Neuron (in vitro differentiated cells): ENCODE results near the gene MARK1.
"Not testable (repeated sequence)": the region's sequence is repeated elsewhere in the genome, so short reads cannot be mapped to it uniquely, and the experiment has no call there.

Experiments
- H2AFZ ChIP-seq: one replicate; pipeline ENCODE4 v1.6.1; 2013; ENCODE audit warnings: low read depth, mild to moderate bottlenecking, inconsistent platforms, low read length, moderate library complexity
- H3K27me3 ChIP-seq: one replicate; pipeline ENCODE4 v1.6.1; 2013; ENCODE audit warnings: low read length; ENCODE audit not compliant: insufficient read depth
- H3K36me3 ChIP-seq: one replicate; pipeline ENCODE4 v1.6.1; 2013; ENCODE audit warnings: low read length; ENCODE audit not compliant: insufficient read depth
- H3K4me1 ChIP-seq: one replicate; pipeline ENCODE4 v1.6.1; 2013; ENCODE audit warnings: low read length; ENCODE audit not compliant: insufficient read depth
- H3K4me3 ChIP-seq: 2 replicates; pipeline ENCODE4 v1.5.1; 2013; ENCODE audit warnings: mild to moderate bottlenecking, low read length, moderate library complexity
- H3K9me3 ChIP-seq: one replicate; pipeline ENCODE4 v1.6.1; 2013; ENCODE audit warnings: low read length

Gene MARK1

DNA sequence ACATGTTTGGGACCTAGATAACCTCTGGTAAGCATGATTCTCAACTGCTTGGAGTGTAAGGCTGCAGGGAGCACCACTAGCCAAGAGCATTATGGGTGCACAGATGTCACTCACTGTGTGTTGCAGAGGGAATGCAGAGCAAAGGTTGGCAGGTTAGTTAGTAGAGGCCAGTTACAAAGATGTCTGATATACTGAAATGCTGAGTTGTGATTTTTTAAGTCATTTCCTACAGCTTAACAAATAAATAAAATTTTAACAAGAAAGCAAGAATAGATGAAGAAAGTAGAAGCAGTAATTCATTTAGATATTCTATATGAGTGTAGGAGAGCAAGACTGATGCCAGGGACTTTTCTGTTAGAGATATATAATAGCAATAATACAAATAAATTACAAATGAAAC is 64.8 kb downstream of the MARK1 start:
- H3K9me3 ChIP-seq: no peaks in the 10 kb centered on the region
- H3K4me3 ChIP-seq: no peak overlapping the region
- peaks cover 5% of the 10 kb centered on the region for H3K36me3 ChIP-seq
- no peaks in the 10 kb centered on the region for H3K27me3 ChIP-seq
- no peaks in the 10 kb centered on the region for H3K4me1 ChIP-seq
- no peak overlapping the region for H2AFZ ChIP-seq

DNA sequence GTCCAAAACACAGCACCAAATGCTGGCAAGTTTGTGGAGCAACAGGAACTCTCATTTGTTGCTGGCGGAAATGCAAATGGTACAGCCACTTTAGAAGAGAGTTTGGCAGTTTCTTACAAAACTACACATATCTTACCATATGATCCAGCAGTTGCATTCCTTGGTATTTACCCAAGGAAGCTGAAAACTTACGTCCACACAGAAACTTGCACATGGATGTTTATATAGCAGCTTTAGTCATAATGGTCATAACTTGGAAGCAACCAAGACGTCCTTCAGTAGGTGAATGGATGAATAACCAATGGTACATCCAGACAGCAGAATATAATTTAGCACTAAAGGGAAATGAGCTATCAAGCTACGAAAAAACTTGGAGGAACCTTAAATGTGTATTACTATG is 66.4 kb downstream of the MARK1 start:
- H3K9me3 ChIP-seq: no peaks in the 10 kb centered on the region
- H2AFZ ChIP-seq: no peak overlapping the region
- H3K27me3 ChIP-seq: no peaks in the 10 kb centered on the region
- no peak overlapping the region for H3K4me3 ChIP-seq
- peaks cover 5% of the 10 kb centered on the region for H3K36me3 ChIP-seq
- no peaks in the 10 kb centered on the region for H3K4me1 ChIP-seq

DNA sequence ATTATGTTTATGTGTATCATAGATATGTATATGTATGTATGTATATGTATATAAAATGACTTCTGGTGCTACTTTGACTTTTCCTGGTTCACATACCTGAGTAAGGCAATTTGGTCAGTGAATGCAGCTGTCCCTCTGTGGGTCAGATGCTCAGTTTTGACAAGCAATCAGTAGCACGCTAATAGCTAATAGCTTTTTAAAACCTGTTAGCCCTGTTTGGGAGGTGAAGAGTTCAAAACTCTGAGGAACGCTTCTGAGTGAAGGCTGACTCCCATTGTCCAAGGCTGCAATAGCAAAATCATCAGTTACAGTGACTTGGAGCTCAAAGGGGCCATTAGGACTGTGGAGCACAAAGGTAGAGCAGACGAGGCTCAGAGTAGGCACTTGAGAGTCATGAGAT is 67.2 kb downstream of the MARK1 start:
- H2AFZ ChIP-seq: no peak overlapping the region
- H3K4me3 ChIP-seq: no peak overlapping the region
- no peaks in the 10 kb centered on the region for H3K4me1 ChIP-seq

DNA sequence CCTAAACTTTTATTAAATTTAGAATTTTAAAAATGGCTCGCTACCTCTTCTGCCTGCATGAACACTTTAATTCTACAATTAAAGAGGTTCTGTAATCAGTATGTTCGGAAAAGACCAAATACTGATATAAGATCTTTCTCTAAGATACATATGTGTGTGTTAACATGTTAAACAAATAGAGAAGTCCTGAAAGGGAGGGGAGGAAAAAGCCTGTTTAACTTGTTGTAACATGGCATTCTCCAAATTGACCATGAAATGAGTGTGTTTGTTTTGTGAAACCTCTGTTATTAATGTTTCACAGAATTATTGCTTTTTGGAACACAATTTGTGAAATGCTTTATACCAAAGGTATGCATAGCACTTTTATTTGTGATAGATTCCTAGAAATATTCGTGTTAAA is 77.0 kb downstream of the MARK1 start:
- Histone ChIP-seq H3K4me3 (no peak overlapping the region), H3K36me3 (no peaks in the 10 kb centered on the region), H3K4me1 (no peaks in the 10 kb centered on the region), H3K9me3 (no peaks in the 10 kb centered on the region), H2AFZ (no peak overlapping the region), H3K27me3 (no peaks in the 10 kb centered on the region)

More for the DNA sequence above, 67.2 kb downstream of the MARK1 start:
- no peaks in the 10 kb centered on the region for H3K27me3 ChIP-seq
- no peaks in the 10 kb centered on the region for H3K9me3 ChIP-seq
- H3K36me3 ChIP-seq: peaks cover 5% of the 10 kb centered on the region

DNA sequence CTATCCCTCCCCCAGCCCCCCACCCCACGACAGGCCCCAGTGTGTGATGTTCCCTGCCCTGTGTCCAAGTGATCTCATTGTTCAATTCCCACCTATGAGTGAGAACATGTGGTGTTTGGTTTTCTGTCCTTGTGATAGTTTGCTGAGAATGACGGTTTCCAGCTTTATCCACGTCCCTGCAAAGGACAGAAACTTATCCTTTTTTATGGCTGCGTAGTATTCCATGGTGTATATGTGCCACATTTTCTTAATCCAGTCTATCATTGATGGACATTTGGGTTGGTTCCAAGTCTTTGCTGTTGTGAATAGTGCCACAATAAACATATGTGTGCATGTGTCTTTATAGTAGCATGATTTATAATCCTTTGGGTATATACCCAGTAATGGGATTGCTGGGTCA is 77.7 kb downstream of the MARK1 start:
- not testable (repeated sequence) for H3K36me3 ChIP-seq, H3K9me3 ChIP-seq, H3K4me3 ChIP-seq, H3K4me1 ChIP-seq, H2AFZ ChIP-seq, H3K27me3 ChIP-seq

DNA sequence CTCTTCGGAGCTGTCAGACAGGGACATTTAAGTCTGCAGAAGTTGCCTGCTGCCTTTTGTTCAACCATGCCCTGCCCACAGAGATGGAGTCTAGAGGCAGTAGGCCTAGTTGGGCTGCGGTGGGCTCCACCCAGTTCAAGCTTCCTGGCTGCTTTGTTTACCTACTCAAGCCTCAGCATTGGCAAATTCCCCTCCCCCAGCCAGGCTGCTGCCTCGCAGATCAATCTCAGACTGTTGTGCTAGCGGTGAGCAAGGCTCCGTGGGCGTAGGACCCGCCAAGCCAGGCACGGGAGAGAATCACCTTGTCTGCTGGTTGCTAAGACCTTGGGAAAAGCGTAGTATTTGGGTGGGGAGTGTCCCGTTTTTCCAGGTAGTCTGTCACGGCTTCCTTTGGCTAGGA is 83.2 kb downstream of the MARK1 start:
- not testable (repeated sequence) for H3K36me3 ChIP-seq, H3K4me3 ChIP-seq, H3K27me3 ChIP-seq, H3K4me1 ChIP-seq, H3K9me3 ChIP-seq, H2AFZ ChIP-seq

DNA sequence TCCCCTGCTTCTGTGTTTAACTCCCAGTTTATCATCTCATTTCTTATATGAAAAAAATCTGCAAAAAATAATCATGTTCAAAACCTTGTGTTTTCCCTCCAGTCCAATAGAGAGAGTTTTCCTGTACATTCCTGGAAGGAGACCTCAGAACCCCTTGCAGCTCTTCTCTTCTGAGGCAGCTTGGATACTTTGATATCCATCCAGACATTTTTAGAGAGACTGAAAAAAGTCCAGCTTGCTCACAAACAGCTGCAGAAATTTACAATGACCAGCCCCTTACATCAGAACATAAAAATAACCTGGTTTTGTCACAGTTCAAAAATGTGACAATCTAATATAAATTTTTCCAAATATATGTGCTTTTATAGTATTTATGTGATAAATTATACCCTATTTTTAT is 88.9 kb downstream of the MARK1 start:
- Histone ChIP-seq H2AFZ (no peak overlapping the region), H3K4me1 (no peaks in the 10 kb centered on the region), H3K4me3 (no peak overlapping the region), H3K36me3 (peaks cover 9% of the 10 kb centered on the region), H3K9me3 (no peaks in the 10 kb centered on the region), H3K27me3 (no peaks in the 10 kb centered on the region)

DNA sequence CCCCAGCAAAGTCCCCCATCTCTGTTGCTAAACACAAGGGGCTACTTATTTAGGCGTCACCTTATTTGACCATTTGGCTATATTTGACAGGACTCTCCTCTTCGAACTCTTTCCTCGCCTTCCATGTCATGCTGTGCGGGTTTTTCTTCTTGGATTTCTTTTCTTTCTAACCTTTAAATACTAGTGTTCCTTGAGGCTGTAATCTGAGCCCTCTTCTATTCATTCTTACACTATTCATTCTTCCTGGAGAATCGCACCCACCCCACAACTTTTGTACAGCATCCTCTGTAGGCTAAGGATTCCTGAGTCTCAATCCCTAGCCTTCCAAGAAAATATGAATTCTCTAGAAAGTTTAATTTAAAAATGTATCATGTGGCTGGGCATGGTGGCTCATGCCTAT is 100.5 kb downstream of the MARK1 start:
- H2AFZ ChIP-seq: no peak overlapping the region
- peaks cover 21% of the 10 kb centered on the region for H3K36me3 ChIP-seq
- no peaks in the 10 kb centered on the region for H3K9me3 ChIP-seq
- H3K4me3 ChIP-seq: no peak overlapping the region
- H3K27me3 ChIP-seq: no peaks in the 10 kb centered on the region
- no peaks in the 10 kb centered on the region for H3K4me1 ChIP-seq

DNA sequence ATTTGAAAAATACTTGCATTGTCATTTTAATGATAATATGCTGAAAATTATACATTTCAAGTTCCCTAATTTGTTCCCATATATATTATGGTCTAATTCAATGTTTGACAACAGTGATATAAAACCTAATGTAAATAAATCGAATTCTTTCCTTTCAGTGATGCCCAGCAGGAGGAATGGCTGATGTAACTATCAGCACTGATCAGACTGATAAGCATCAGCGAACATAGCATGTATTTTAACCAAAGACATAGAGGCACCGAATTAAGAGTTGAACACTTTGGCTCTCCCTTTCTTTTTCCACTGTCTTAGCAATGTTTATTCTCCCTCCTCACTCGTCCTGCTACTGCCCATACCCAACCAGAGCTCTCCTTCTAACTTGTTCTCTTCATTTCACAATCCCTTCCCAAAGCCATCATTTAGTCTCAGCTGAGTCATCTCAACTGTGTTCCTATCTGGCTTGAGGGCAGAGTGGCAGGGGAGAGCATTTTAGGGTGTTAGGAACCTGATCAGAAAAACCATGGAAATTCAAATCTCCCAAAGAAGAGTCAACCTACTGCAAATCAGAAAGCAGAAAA is 103.4 kb downstream of the MARK1 start:
- Histone ChIP-seq H3K27me3 (no peaks in the 10 kb centered on the region), H3K9me3 (no peaks in the 10 kb centered on the region), H3K4me1 (no peaks in the 10 kb centered on the region), H3K36me3 (peaks cover 22% of the 10 kb centered on the region), H3K4me3 (no peak overlapping the region), H2AFZ (no peak overlapping the region)

DNA sequence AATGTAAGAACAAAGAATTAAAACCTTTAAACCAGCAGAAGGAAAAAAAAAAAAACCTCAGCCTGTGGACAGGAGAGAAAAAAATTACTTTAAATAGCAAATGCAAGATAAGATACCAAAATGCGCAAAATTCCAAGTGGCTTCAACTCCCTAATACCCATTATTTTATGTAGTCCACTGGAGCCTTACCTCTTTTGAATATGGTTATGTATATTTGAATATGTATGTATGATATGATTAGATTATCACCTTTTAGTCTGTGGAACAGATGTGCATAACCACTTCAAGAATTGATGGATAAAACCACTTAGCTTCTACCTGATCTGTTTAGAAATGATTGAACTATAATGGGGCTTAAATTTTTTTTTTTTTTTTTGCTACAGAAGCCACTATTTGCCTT is 109.8 kb downstream of the MARK1 start:
- Histone ChIP-seq H3K4me3 (no peak overlapping the region), H3K36me3 (peaks cover 40% of the 10 kb centered on the region), H3K4me1 (no peaks in the 10 kb centered on the region), H3K9me3 (peaks cover 7% of the 10 kb centered on the region), H2AFZ (no peak overlapping the region), H3K27me3 (no peaks in the 10 kb centered on the region)

DNA sequence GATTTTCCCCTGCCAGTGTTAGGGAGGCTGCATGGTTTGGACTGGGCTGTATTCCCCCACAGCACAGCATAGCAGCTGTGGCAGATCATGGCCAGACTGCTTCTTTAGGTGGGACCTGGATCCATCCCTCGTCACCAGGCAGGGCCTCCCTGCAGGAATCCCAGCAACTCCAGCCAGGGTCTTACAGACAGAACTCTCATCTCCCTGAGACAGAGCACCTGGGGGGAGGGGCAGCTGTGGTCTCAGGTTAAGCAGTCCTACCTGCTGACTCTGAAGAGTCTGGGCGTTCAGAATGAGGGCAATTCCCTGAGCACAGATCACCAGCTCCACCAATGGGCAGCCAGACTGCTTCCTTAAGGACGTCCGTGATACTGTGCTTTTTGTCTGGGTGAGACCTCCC is 114.3 kb downstream of the MARK1 start:
- peaks cover 20% of the 10 kb centered on the region for H3K36me3 ChIP-seq
- H2AFZ ChIP-seq: no peak overlapping the region
- H3K4me1 ChIP-seq: no peaks in the 10 kb centered on the region
- peaks cover 11% of the 10 kb centered on the region for H3K9me3 ChIP-seq
- no peaks in the 10 kb centered on the region for H3K27me3 ChIP-seq
- H3K4me3 ChIP-seq: no peak overlapping the region

DNA sequence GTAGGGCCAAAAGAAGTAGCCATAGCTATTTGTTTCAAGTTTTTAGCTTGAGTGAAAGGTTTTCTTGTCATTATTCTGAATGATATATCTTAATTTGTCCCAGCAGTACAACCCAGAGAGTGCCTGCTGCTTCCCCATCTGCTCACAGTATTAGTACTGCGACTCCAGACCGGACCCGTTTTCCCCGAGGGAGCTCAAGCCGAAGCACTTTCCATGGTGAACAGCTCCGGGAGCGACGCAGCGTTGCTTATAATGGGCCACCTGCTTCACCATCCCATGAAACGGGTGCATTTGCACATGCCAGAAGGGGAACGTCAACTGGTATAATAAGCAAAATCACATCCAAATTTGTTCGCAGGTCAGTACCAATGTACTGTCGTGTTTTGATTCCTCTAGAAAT is 125.1 kb downstream of the MARK1 start:
- H3K4me3 ChIP-seq: no peak overlapping the region
- no peak overlapping the region for H2AFZ ChIP-seq
- no peaks in the 10 kb centered on the region for H3K4me1 ChIP-seq
- H3K9me3 ChIP-seq: no peaks in the 10 kb centered on the region
- peaks cover 29% of the 10 kb centered on the region for H3K36me3 ChIP-seq
- no peaks in the 10 kb centered on the region for H3K27me3 ChIP-seq

DNA sequence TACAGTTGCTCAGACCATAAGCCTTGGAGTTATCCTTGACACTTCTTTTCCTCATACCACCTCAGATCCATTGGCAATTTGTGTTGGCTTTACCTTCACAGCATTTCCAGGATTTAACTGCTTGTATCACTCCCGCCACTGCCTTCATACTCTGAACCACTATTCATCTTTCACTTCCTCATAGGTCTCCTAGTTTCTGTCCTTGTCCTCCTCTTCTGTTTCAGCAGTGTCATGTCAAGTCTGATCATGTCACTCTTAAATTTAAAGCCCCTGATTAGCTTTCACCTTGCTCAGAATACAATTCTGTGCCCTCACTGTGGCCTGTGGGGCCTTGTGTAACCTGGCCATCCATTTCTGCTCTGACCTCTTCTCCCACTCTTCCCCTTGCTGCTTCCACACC is 127.6 kb downstream of the MARK1 start:
- H2AFZ ChIP-seq: no peak overlapping the region
- no peak overlapping the region for H3K4me3 ChIP-seq
- no peaks in the 10 kb centered on the region for H3K4me1 ChIP-seq
- H3K27me3 ChIP-seq: no peaks in the 10 kb centered on the region
- H3K9me3 ChIP-seq: no peaks in the 10 kb centered on the region
- peaks cover 31% of the 10 kb centered on the region for H3K36me3 ChIP-seq

DNA sequence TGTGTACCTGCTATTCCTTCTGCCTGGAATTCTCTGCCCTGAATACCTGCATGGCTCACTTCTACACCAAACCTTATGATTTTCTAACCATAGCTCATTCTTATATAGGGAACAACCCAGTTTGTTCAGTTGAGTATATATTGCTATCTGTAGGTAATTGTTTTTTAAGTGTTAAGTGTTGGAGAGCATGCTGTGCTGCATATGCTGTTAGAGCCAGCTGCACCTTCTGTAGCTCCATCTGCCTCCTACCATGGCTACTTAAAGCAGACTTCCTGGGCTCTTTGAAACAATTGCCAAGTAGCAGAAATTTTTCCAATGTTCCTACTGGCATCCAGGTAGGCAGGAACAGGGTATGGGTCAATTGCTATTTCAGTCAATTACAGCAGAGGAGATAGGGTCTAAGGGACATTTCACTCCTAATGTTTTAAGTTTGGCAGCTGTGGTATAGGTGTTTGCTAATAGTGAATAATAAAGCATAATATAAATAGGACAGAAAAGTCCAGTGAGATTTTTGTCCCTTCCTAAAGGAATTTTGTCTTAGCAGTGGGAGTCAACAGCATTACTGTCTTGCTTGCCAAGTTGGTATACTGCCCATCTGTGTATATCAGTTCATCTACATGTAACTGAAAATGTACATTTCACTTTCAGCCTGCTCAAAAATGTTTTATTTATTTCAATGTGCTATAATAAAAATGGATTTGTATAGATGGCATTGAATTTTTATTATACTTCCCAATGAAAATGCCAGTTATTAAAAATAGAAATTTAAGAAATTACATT is 128.2 kb downstream of the MARK1 start:
- H3K9me3 ChIP-seq: no peaks in the 10 kb centered on the region
- peaks cover 31% of the 10 kb centered on the region for H3K36me3 ChIP-seq
- no peak overlapping the region for H2AFZ ChIP-seq
- no peaks in the 10 kb centered on the region for H3K4me1 ChIP-seq
- no peaks in the 10 kb centered on the region for H3K27me3 ChIP-seq
- no peak overlapping the region for H3K4me3 ChIP-seq
